ENCODE data around the gene CUTC.

Gene CUTC

GRCh38 chr10:99784727-99785441 lies 52.9 kb downstream of the CUTC start:
- no peak for DNase-seq

- DNase-seq, result no peak
Measured at GRCh38 chr10:99785646-99786045, 53.6 kb downstream of the CUTC start.

- no peak for DNase-seq
Measured at GRCh38 chr10:99787311-99787710, 55.3 kb downstream of the CUTC start.

- no peak for DNase-seq
Measured at GRCh38 chr10:99787782-99788445, 55.9 kb downstream of the CUTC start.

- DNase-seq, result no peak
Measured at GRCh38 chr10:99788598-99789256, 56.7 kb downstream of the CUTC start.

GRCh38 chr10:99791831-99792230 lies 59.8 kb downstream of the CUTC start:
- DNase-seq, result no peak

- DNase-seq, result no peak
Measured at GRCh38 chr10:99793819-99794218, 61.8 kb downstream of the CUTC start.

- no peak for DNase-seq
Measured at GRCh38 chr10:99796928-99797327, 64.9 kb downstream of the CUTC start.

GRCh38 chr10:99798031-99798430 lies 66.0 kb downstream of the CUTC start:
- DNase-seq, result no peak

- no peak for DNase-seq
Measured at GRCh38 chr10:99798920-99799319, 66.9 kb downstream of the CUTC start.

GRCh38 chr10:99799613-99800012 lies 67.6 kb downstream of the CUTC start:
- no peak for DNase-seq

- DNase-seq, result no peak
Measured at GRCh38 chr10:99804471-99804870, 72.4 kb downstream of the CUTC start.

GRCh38 chr10:99805190-99805589 lies 73.2 kb downstream of the CUTC start:
- no peak for DNase-seq
